Right renal pelvis (tissue), 4 donors: ENCODE results near the gene SENP8. TPM values are rescaled to one million over a fixed set of nuclear protein-coding genes. Genes with fewer than 3 reads are reported as not detected.

ENCODE experiments used
- DNase-seq, 4 donors: peaks; one replicate each; pipeline ENCODE4 v3.0.0-alpha.2; 2013; ENCODE audit warnings: low read depth in 4 of 4, low spot score in 3 of 4, missing footprints in 1 of 4
- polyA plus RNA-seq, 4 donors: library from polyadenylated mRNA; unstranded; fragments of 120-200 nt; gene quantifications; one replicate each; pipeline ENCODE4 v1.2.1, GENCODE V29; 2013; ENCODE audit not compliant: insufficient read length in 4 of 4

The SENP8 gene
- polyA plus RNA-seq, 4 donors, result 6.2 to 9.3 (median 8.2) TPM

DNA sequence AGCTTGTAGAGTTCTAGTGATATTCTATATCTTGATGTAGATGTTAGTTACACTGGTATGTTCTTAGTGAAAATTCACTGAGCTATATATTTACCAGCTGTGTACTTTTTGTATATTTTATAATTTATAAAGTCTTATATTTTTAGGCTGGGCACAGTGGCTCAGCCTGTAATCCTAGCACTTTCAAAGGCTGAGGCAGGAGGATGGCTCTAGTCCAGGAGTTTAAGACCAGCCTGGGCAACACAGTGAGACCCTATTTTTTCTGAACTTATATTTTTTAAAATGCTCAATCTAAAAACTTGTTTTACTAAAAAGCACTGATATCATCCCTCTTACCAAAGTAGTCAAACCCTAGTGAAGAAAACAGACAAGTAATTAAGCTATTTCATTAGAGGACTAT is 5.4 kb upstream of the SENP8 start:
- DNase-seq, result no peak

DNA sequence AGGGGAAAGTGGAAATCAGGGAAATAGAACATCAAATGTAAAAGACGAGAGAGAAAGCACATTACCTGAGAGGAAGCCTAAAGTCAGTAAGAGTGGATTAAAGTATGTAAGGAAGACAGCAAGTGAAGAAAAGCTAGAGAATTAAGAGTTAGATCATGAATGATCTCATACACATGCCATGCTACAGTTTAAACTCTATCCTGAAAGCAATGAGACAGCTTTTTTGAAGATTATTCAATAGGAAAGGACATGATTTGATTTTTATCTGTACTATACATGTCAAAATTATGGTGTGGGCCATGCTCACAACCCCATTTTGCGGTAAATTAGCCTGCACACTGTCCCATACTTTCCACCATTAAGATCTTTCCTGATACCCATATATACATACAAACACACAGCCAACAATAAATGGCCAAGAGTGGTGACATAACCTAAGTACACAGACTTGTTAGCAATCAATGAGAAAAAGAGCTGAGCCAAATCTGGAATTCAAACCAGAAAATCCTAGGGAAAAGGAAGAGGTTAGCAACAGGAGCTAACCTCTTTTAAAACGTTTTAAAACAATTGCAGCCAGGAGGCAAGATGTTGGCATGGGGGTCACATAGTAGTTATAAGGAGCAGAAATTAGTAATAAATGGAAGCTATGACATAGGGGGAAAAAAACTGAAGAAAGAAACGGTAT is 4.7 kb upstream of the SENP8 start:
- DNase-seq, result no peak

DNA sequence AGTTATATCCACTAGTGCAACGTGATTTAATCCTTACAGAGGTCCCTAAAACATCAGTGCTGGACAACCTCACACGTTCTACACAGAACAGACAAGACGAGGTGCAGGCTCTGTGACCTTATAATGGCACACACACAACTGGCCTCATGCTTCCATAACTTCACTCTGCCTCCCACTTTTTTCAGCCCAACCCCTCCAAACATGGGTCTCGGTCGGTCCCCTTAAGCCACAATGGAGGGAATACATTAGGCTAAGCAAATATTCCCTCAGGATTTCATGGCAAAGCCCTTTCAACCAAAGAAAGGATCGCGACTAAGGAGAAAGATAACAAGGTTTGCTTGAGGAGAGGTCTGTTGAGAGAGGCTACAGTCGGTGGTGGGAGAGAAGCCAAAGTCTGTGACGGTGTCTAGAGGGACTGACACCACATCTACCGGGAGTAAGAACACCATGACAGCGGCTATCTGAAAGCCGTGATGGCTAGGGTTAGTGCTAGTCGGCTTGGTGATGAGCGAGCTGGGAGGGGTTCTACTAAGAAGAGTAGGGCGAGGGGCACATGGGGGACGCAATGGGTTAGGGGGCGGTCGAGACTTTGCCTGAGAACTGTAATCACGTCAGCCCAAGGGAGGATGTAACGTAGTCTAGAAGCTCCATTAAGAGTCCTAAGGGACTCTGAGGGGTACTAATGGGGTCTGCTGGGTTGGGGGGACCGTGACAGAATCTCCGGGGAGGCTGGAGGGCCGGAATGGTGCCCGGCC is 1.3 kb upstream of the SENP8 start:
- DNase-seq, result peak in 2 of 4 donors; percentile 26 to 45

DNA sequence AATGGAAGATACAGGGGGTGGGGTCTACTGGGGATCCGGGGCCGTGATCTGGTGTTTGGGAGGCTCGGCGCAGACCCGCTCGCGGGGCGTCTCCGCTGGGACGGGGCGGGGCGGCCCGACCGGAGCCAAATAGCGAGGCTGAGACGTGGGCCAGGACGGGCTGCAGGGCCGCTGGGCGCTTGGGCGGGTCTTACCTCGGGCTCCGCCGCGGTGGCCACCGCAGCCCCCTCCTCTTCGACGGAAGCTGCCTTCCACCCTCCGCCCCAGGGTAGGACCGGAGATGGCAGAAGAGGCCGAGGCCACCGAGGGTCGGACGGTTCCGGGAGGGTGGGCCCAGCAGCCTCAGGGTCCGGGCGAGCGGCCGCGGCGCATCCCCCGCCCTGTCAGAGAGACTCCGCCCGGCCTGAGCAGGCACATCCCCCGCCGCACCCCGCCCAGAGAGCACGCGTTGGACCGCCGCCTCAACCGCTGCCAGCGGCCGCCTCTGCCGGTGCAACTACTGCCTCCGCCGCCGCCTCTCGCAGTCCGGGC is 652 bp upstream of the SENP8 start:
- DNase-seq, result peak in 3 of 4 donors; percentile 54 to 79 (median 61)

DNA sequence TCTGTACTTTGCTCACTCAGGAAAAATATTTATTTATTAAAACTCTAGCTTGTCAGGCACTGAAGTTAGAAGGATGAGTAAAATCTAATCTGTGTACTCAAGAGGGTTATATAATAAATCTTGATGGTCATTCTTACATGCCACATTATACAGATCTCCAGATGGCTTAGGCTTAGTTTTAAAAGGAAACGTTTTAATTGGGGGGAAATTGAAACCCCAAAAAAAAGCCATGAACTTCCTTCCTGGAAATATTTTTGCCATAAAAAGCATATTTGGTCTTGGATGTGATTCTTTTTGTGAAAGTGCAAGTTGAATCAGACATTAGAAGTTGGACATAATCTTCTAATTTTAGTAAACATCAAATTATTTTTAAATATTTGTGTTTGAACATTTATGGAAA is 6.0 kb downstream of the SENP8 start:
- DNase-seq, result no peak

DNA sequence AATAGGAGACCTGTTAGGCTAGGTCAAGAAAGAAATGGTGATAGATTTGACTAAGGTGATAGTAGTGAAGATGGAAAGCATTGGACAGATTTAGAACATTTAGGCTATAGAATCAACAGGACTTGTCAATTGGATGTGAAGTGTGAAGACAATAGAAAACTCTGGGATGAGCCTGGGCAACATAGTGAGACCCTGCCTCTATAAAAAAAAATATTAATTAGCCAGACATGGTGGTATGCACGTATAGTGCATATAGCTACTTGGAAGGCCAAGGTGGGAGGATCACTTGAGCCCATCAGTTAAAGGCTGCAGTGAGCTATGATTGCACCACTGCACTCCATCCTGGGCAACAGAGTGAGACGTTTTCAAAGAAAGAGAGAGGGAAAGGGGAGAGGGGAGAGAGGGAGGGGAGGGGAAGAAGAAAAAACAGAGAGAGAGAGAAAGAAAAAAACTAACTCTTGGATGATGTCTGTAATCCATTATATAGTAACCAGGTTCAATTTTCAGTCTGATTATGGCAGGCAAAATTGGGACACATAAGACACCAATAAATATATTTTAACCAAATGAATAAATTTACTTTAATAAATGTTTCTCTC is 9.6 kb downstream of the SENP8 start:
- DNase-seq, result no peak

DNA sequence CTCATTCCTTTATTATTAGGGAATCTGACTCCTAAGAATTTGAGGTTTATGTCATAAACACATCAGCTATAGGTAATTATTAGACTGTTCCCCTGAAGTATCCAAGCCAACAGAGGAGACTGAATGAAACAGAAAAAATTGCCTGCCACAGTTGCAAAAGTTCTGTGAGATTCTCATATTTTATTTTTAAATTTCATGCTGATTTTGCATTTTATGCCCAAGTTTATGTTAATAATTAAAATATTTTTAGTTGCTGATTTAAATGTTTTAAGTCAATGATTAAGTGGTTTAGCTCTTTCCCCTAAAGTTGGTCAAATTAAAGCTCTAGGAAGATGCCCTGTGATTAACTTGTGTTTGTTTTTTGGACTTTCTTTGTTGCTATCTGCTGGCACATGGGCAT is 10.2 kb downstream of the SENP8 start:
- no peak for DNase-seq

DNA sequence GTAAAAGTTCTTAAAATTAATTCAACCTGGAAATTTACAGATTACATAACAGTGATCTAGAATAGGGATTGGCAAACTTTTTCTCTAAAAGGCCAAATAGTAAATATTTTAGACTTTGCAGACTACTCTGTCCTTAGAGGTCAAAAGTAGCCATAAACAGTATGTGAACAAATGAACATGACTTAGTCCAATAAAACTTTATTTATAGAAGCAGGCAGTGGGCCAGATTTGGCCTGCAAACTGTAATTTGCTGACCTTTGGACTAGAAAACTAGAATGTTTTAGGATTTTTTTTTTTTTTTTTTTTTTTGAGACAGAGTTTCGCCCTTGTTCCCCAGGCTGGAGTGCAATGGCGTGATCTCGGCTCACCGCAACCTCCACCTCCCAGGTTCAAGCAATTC is 12.1 kb downstream of the SENP8 start:
- no peak for DNase-seq

DNA sequence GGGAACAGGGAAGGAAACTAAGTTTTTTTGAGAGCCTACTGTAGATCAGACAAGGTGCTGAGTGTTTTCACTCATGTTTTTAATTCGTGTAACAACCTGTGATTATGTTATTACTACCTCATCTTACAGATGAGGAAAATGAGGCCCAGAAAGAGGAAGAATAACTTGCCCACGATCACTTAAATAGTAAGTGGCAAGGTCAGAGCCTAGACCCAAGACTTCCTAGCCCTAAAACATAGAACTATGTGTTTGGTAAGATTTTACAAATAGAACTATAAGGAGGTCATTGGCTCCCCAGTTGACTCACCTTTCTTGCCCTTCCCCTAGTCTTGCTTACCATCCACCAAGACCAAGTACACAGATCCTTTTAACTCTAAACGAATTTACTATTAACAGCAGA is 13.7 kb downstream of the SENP8 start:
- no peak for DNase-seq

DNA sequence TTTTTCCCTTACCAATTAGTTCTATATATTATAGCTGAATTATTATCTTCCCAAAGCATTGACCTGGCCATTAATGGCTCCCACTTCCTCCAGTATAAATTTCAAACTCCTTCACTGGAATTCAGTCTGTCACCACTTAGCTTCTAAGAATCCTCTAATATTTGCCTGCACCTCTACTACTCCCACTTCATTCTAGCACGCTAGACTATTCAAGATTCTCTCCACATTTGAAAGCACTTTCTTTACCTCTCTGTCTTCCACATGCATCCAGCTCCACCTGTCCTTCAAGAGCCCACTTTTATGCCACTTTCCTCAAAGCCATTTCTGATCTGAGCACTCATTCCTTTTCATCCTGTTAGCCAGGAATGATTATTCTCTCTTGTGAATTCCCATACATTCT is 15.0 kb downstream of the SENP8 start:
- DNase-seq, result no peak

DNA sequence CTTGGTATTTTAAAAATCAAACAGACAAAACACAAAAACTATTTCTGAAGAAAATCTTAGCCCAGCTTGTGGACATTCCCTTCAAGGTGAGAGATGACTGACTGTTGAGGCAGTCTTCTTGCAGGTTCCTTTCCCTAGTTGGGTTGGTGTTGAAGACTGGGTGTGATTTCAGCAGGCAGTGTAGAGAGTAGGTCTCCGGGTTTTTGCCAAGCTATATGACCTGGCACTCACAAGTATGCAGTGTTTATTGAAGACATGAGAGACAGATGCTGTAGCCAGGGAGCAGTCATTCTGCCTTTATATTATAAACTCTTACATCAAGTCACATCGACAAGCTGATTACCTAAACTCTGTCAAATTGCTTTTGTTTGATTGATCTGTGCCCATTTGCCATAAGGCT is 17.5 kb downstream of the SENP8 start:
- no peak for DNase-seq

DNA sequence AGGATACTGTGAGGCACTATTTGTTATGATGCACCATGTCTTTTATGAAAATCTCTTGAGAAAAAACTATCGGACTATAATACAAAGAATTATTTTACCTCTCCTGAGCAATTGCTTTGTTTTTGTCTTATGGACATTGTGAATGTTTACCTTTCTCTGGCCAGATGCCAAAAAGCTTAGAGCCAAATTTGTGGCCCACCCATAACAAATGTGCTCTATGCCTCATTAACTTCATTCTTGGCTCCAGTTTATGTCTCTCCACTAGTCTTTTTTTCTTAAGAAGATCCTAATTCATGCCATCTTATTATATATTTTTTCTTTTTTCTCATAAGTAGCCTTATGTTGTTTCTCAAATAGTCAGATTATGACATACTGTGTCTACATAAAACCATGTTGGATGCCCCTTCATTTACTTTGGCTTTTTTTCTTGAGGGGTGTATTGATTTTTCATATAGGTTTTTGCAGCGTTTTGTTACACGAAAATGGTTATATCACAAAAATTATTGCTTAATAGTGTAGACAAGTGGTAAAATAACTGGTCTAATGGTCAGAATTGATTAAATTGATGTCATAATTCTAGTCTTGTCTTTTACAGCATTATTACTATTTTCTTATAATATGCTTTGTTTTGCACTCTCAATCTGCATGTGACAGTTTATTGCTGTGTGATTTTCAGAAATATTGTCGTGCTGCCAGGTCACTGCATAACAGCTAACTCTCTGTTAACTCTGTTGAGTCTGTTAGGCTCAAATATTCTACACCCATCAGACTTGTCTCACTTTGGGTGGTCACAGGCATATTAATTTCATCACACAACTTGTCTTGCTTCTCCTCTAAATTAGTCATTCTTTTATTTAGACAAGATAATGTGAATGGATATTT is 18.2 kb downstream of the SENP8 start:
- DNase-seq, result no peak

DNA sequence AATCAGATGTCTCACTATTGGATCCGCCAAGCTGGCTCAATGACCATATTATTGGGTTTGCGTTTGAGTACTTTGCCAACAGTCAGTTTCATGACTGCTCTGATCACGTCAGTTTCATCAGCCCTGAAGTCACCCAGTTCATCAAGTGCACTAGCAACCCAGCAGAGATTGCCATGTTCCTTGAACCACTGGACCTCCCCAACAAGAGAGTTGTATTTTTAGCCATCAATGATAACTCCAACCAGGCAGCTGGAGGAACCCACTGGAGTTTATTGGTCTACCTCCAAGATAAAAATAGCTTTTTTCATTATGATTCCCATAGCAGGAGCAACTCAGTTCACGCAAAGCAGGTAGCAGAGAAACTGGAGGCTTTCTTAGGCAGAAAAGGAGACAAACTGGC is 21.5 kb downstream of the SENP8 start:
- no peak for DNase-seq

DNA sequence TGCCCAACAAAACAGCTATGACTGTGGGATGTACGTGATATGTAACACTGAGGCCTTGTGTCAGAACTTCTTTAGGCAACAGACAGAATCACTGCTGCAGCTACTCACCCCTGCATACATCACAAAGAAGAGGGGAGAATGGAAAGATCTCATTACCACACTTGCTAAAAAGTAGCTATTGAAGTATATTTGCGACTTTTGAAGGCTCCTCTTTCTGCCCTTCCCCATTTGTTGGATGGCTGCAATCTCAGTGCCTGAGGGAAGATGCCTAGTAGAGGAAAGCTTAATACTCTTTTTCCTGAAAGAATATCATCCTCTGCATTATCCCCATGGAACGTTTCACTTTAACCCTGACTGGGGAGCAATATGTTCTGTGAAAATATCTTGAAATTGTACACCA is 21.9 kb downstream of the SENP8 start:
- no peak for DNase-seq

DNA sequence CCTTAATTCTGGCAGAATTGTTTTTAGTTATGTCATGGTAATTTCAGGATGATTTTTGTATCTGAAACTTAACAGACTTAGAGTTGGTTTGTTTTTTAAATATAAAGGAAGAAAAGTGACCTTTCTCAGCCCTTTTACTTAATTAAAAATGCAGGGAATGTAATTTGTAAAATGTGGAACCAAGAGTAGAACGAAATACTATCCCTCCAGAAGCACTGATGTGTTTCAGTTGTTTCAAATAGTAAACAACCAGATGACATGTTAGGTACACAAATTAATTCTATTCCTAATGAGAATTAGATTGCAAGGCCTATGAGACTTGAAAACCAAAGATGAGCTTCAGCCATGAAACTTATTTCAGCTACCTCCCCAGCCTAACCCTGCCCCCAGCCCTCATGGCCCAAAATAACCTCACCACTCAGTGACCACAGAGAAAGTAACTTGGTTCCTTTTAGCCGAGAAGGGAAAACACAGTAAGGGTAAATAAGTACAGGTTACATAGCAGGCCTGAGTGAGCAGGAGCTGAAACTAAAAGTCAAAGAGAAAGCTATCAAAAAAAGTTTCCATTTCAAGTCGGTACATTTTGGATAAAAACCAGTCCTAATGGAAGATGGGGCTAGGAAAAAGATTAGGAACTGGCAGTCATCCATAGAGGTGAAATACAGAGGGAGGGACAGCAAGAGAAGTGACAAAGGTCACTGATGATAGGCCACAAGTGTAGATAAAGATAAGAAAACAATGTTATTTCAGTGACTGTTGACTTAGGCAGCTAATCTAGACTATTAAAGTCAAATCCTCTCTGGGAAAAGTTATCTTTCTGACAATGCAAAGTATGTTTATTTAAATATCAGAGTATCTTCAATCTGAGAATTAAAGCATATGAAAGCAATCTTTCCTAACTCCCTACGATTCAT is 23.2 kb downstream of the SENP8 start:
- DNase-seq, result no peak

DNA sequence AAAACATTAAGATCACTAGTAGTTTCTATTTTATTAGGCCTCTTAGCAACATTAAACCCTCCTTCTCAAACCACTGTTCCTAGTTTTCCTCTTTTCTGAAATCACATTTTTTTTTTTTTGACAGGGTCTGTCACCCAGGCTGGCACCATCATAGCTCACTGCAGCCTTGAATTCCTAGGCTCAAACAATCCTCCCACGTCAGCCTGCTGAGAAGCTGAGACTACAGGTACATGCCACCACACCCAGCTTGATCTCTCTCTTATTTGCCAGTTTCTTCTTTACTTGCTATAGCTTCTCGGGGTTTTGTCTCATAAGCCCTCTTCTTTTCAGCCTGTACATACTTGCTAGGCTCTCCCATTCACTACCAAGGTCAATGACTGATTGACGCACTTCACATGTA is 28.0 kb downstream of the SENP8 start:
- no peak for DNase-seq

DNA sequence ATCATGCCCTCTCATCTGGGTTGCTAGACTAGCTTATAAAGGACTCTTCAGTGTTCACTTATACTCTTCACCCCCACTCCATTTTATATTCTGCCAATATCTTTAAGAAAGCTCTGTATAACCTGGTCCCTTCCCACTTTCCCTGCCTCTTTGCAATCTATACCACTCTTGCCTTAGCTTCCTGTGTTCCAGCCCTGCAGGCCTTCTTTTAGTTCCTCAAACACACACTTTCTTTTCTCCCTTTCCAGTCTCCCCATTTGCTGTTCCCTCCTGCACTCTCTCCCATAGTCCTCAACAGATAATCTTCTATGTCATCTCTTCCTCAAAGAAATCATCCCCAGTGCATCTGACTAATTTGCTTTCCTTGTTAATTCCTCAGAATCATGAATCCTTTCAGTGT is 28.7 kb downstream of the SENP8 start:
- no peak for DNase-seq

DNA sequence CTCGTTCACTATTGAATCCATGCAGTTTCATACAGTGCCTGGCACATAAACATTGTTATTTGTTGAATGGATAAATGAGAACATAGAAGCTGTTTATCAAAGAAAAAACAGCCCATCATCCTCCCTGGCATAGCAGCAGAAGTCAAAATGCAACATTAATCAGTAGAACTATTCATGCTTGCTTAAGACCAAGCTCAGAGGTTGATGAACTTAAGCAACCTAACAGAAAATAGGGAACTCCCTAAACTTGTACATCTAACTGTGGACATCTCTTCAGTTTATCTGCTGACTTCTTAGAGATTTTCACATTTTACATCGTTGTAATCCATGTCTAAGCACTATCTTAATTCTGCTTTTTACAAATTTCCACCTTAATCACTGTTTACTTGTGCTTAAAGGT is 29.2 kb downstream of the SENP8 start:
- DNase-seq, result no peak

DNA sequence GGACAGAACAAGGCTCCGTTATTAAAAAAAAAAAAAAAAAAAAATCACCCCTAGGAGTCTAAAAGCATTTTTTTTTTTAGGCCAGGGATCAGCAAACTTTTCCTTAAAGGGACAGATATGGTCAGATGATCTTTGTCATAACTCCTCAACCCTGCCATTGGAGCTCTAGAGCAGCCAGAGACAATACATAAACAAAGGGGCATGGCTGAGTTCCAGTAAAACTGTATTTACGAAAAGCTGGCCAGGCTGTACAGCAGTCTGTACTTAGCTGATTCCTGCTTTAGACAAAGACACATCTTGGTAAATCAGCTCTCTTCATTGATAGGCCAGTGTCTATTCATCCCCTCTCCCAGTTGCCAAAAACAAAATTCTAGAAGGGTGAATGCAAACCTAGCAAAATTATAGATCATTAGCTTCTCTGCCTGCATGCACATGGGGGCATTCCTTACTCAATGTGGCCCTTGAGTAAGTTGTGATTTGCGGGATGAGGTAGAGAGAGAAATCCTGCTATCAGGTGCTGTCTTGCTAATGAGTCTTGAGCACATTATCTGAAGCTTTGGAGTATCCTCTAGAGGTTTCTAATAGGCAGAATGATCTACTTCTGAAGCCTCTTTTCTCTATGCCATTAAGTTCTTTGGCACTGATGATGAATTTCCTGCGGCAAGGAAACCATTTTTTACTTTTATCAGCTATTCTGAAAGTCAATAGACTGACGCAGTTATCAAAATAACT is 35.2 kb downstream of the SENP8 start:
- no peak for DNase-seq
